ENCODE results near the gene TP63.

The TP63 gene

DNA sequence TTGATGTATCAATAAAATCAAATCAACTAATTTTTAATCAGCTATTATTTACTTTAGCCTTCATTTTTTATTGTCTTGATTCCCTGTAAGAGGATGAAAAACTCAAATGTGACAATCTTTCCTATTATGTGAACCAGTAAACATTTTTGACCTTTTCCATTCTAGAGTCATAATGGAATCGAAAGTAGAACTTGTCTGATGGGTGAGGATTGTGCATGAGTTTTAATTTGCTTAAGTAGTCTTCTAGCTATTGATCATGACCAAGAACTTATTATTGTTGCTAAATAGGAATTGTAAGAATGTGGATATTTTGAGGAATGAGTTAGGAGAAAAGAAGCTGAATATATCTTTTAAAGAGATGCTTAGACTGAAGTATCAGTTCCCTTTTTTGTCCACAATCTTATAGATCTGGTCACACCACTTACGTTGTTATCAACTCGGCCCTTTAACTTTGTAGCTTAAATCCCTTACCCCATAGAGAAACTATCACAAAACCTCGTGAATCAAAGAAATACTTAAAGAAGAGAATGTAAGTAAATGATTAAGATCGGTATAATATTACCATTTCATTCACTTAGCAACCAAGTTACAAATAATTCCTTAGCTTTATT is 147.3 kb downstream of the TP63 start:
- no peak for DNase-seq
- H3K27me3 ChIP-seq (ENCODE audit: control insufficient read depth in 1 of 2, insufficient read depth in 1 of 2, low read length in 2 of 2) = no peaks in the 10 kb centered on the region
- no peak overlapping the region for H2BK5ac ChIP-seq (ENCODE audit: low read depth, low read length, poor library complexity, severe bottlenecking)
- H3K4me1 ChIP-seq (ENCODE audit: control insufficient read depth, insufficient read depth, low read depth, low read length) = no peaks in the 10 kb centered on the region
- no peak overlapping the region for H2AK5ac ChIP-seq (ENCODE audit: low read length, severe bottlenecking)
- H2BK15ac ChIP-seq (ENCODE audit: low read depth, poor library complexity, severe bottlenecking) = no peak overlapping the region
- no peaks in the 10 kb centered on the region for H3K79me1 ChIP-seq (replicated peaks; ENCODE audit: low read length, poor library complexity, severe bottlenecking)
- H3K27ac ChIP-seq (ENCODE audit: low read length, poor library complexity, severe bottlenecking) = no peak overlapping the region
- 100% methylated on average over 3 of the region's 5 CpGs for WGBS
- H3K4me3 ChIP-seq (ENCODE audit: insufficient read depth in 1 of 2, low read depth in 1 of 2, low read length in 2 of 2) = no peak overlapping the region
- H2BK120ac ChIP-seq (ENCODE audit: low read depth, low read length) = no peak overlapping the region
- no peak overlapping the region for H4K91ac ChIP-seq (ENCODE audit: low read length)
- H3K9ac ChIP-seq (ENCODE audit: low read length) = no peak overlapping the region
- H4K8ac ChIP-seq (ENCODE audit: low read length) = no peak overlapping the region
- no peak overlapping the region for H2BK12ac ChIP-seq (ENCODE audit: low read length in 2 of 2)
- no peak overlapping the region for H3K4me2 ChIP-seq (ENCODE audit: low read length, poor library complexity, severe bottlenecking)
- no peak overlapping the region for H3K18ac ChIP-seq (ENCODE audit: low read depth in 1 of 2, low read length in 2 of 2)
- no peak overlapping the region for H3K14ac ChIP-seq (ENCODE audit: low read length in 2 of 2)
- no peaks in the 10 kb centered on the region for H3K9me3 ChIP-seq (ENCODE audit: control insufficient read depth, low read length)
- no peaks in the 10 kb centered on the region for H3K36me3 ChIP-seq (ENCODE audit: control insufficient read depth in 1 of 2, insufficient read depth in 2 of 2, low read depth in 1 of 2, low read length in 2 of 2)
- no peak overlapping the region for H2AFZ ChIP-seq (ENCODE audit: low read depth, low read length)
- H3K4ac ChIP-seq (ENCODE audit: low read depth in 1 of 2, low read length in 2 of 2) = no peak overlapping the region
- H3K23ac ChIP-seq (ENCODE audit: low read length in 2 of 2) = no peak overlapping the region

DNA sequence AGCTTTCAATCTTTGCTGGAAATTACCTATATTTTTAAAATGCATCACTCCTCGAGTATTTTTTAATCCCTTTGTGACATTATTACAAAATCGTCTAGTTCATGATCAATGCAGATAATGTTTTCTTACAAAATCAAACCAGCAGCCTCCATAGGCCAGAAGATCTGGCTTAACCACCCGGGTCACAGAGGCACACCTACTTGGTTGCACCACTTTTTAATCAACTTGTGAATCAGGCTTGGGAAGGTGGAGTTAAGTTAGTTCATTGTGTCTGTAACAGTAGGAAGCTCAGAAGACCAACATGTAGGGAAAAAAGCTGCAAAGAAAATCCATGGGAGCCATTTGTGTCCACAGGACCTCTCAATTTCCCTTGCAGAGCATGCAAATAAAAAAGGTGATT is 148.0 kb downstream of the TP63 start:
- Histone ChIP-seq H3K4me3 (ENCODE audit: insufficient read depth in 1 of 2, low read depth in 1 of 2, low read length in 2 of 2) (no peak overlapping the region), H3K9me3 (ENCODE audit: control insufficient read depth, low read length) (no peaks in the 10 kb centered on the region), H4K8ac (ENCODE audit: low read length) (no peak overlapping the region), H3K4me1 (ENCODE audit: control insufficient read depth, insufficient read depth, low read depth, low read length) (no peaks in the 10 kb centered on the region), H3K27me3 (ENCODE audit: control insufficient read depth in 1 of 2, insufficient read depth in 1 of 2, low read length in 2 of 2) (no peaks in the 10 kb centered on the region), H2AFZ (ENCODE audit: low read depth, low read length) (no peak overlapping the region), H3K9ac (ENCODE audit: low read length) (no peak overlapping the region), H3K36me3 (ENCODE audit: control insufficient read depth in 1 of 2, insufficient read depth in 2 of 2, low read depth in 1 of 2, low read length in 2 of 2) (no peaks in the 10 kb centered on the region), H3K4me2 (ENCODE audit: low read length, poor library complexity, severe bottlenecking) (no peak overlapping the region), H2BK5ac (ENCODE audit: low read depth, low read length, poor library complexity, severe bottlenecking) (no peak overlapping the region), H3K14ac (ENCODE audit: low read length in 2 of 2) (no peak overlapping the region), H2BK12ac (ENCODE audit: low read length in 2 of 2) (no peak overlapping the region), H3K27ac (ENCODE audit: low read length, poor library complexity, severe bottlenecking) (no peak overlapping the region), H3K23ac (ENCODE audit: low read length in 2 of 2) (no peak overlapping the region), H2BK15ac (ENCODE audit: low read depth, poor library complexity, severe bottlenecking) (no peak overlapping the region), H3K18ac (ENCODE audit: low read depth in 1 of 2, low read length in 2 of 2) (no peak overlapping the region), H2BK120ac (ENCODE audit: low read depth, low read length) (no peak overlapping the region), H4K91ac (ENCODE audit: low read length) (no peak overlapping the region), H2AK5ac (ENCODE audit: low read length, severe bottlenecking) (no peak overlapping the region), H3K79me1 (replicated peaks; ENCODE audit: low read length, poor library complexity, severe bottlenecking) (no peaks in the 10 kb centered on the region), H3K4ac (ENCODE audit: low read depth in 1 of 2, low read length in 2 of 2) (no peak overlapping the region)
- no peak for DNase-seq
- 94% methylated on average over 3 of the region's 3 CpGs for whole genome bisulfite sequencing

DNA sequence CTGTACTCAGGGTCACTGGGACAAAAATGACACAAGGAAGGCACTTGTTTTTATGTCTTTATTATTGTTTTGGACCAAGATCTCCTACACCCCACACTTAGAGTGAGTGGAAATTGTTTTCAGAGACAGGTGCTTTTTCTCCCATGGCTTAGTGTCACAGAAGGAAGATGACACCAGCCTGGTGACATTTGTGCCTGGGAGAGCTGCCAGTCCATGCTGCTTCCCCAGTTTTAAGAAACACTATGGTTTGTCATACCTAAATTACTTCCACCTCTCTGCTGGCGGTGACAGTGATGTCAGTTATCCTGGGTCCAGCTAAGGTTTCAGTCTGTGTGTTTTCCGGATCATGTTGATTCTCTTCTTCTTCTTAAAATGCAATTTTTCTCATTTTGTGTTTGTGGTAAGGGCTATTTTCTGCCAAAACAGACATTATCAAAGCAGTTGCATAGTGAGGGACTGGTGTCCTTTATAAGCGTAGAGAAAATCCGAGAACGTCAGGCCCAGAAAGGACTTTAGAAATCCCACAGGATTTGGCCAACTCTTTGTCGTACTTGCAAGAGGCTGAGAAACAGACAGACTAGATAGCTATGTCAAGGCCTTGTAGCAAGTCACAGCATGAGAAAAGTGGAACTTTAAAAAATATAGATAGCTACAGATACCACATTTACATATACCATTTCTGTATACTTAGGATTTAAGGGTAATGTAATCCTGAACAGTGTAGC is 149.5 kb downstream of the TP63 start:
- DNase-seq = no peak
- H3K9ac ChIP-seq (ENCODE audit: low read length) = no peak overlapping the region
- no peak overlapping the region for H3K14ac ChIP-seq (ENCODE audit: low read length in 2 of 2)
- no peak overlapping the region for H2BK12ac ChIP-seq (ENCODE audit: low read length in 2 of 2)
- H2BK120ac ChIP-seq (ENCODE audit: low read depth, low read length) = no peak overlapping the region
- H4K8ac ChIP-seq (ENCODE audit: low read length) = no peak overlapping the region
- no peak overlapping the region for H4K91ac ChIP-seq (ENCODE audit: low read length)
- no peak overlapping the region for H3K4ac ChIP-seq (ENCODE audit: low read depth in 1 of 2, low read length in 2 of 2)
- no peak overlapping the region for H3K18ac ChIP-seq (ENCODE audit: low read depth in 1 of 2, low read length in 2 of 2)
- H3K27ac ChIP-seq (ENCODE audit: low read length, poor library complexity, severe bottlenecking) = no peak overlapping the region
- H3K4me2 ChIP-seq (ENCODE audit: low read length, poor library complexity, severe bottlenecking) = no peak overlapping the region
- no peak overlapping the region for H2BK5ac ChIP-seq (ENCODE audit: low read depth, low read length, poor library complexity, severe bottlenecking)
- H3K4me3 ChIP-seq (ENCODE audit: insufficient read depth in 1 of 2, low read depth in 1 of 2, low read length in 2 of 2) = no peak overlapping the region
- no peak overlapping the region for H2AFZ ChIP-seq (ENCODE audit: low read depth, low read length)
- no peak overlapping the region for H2BK15ac ChIP-seq (ENCODE audit: low read depth, poor library complexity, severe bottlenecking)
- 88% methylated on average over 6 of the region's 6 CpGs for WGBS
- H3K36me3 ChIP-seq (ENCODE audit: control insufficient read depth in 1 of 2, insufficient read depth in 2 of 2, low read depth in 1 of 2, low read length in 2 of 2) = no peaks in the 10 kb centered on the region
- H3K27me3 ChIP-seq (ENCODE audit: control insufficient read depth in 1 of 2, insufficient read depth in 1 of 2, low read length in 2 of 2) = no peaks in the 10 kb centered on the region
- no peak overlapping the region for H2AK5ac ChIP-seq (ENCODE audit: low read length, severe bottlenecking)
- no peaks in the 10 kb centered on the region for H3K79me1 ChIP-seq (replicated peaks; ENCODE audit: low read length, poor library complexity, severe bottlenecking)
- H3K23ac ChIP-seq (ENCODE audit: low read length in 2 of 2) = no peak overlapping the region
- H3K9me3 ChIP-seq (ENCODE audit: control insufficient read depth, low read length) = no peaks in the 10 kb centered on the region
- no peaks in the 10 kb centered on the region for H3K4me1 ChIP-seq (ENCODE audit: control insufficient read depth, insufficient read depth, low read depth, low read length)

- Histone ChIP-seq H4K8ac (ENCODE audit: low read length) (no peak overlapping the region), H3K18ac (ENCODE audit: low read depth in 1 of 2, low read length in 2 of 2) (no peak overlapping the region), H3K36me3 (ENCODE audit: control insufficient read depth in 1 of 2, insufficient read depth in 2 of 2, low read depth in 1 of 2, low read length in 2 of 2) (no peaks in the 10 kb centered on the region), H3K27me3 (ENCODE audit: control insufficient read depth in 1 of 2, insufficient read depth in 1 of 2, low read length in 2 of 2) (no peaks in the 10 kb centered on the region), H2AK5ac (ENCODE audit: low read length, severe bottlenecking) (no peak overlapping the region), H3K27ac (ENCODE audit: low read length, poor library complexity, severe bottlenecking) (no peak overlapping the region), H3K9ac (ENCODE audit: low read length) (no peak overlapping the region), H3K79me1 (replicated peaks; ENCODE audit: low read length, poor library complexity, severe bottlenecking) (no peaks in the 10 kb centered on the region), H4K91ac (ENCODE audit: low read length) (no peak overlapping the region), H3K4ac (ENCODE audit: low read depth in 1 of 2, low read length in 2 of 2) (no peak overlapping the region), H3K23ac (ENCODE audit: low read length in 2 of 2) (no peak overlapping the region), H3K4me1 (ENCODE audit: control insufficient read depth, insufficient read depth, low read depth, low read length) (no peaks in the 10 kb centered on the region), H2BK120ac (ENCODE audit: low read depth, low read length) (no peak overlapping the region), H2BK5ac (ENCODE audit: low read depth, low read length, poor library complexity, severe bottlenecking) (no peak overlapping the region), H3K14ac (ENCODE audit: low read length in 2 of 2) (no peak overlapping the region), H3K4me2 (ENCODE audit: low read length, poor library complexity, severe bottlenecking) (no peak overlapping the region), H2AFZ (ENCODE audit: low read depth, low read length) (no peak overlapping the region), H2BK15ac (ENCODE audit: low read depth, poor library complexity, severe bottlenecking) (no peak overlapping the region), H3K9me3 (ENCODE audit: control insufficient read depth, low read length) (no peaks in the 10 kb centered on the region), H3K4me3 (ENCODE audit: insufficient read depth in 1 of 2, low read depth in 1 of 2, low read length in 2 of 2) (no peak overlapping the region), H2BK12ac (ENCODE audit: low read length in 2 of 2) (no peak overlapping the region)
- DNase-seq = no peak
- 73% methylated on average over 4 of the region's 6 CpGs for WGBS
Observed at GRCh38 chr3:189781415-189781814, 150.2 kb downstream of the TP63 start.
